RPMI7951 (cell line): ENCODE results near the gene AFAP1. TPM values are rescaled to one million over a fixed set of nuclear protein-coding genes. Genes with fewer than 3 reads are reported as not detected.

ENCODE experiments used
- DNase-seq: peaks from one replicate; pipeline ENCODE4 v3.0.0-alpha.2; 2012; ENCODE audit warnings: low read depth
- total RNA-seq: library from RNA; depleted of rRNA; stranded (reverse); fragments of >200 nt; shearing (Covaris generic); gene quantifications from 2 replicates; pipeline ENCODE4 v1.2.3, GENCODE V29; 2014

Gene AFAP1
- total RNA-seq, 1 experiment from 2014 or later = 31.4 TPM

- DNase-seq = no peak
Measured at GRCh38 chr4:7867701-7868435, 71.8 kb downstream of the AFAP1 start.

GRCh38 chr4:7867191-7867590 is 72.5 kb downstream of the AFAP1 start:
- DNase-seq = no peak

GRCh38 chr4:7865533-7865932 is 74.1 kb downstream of the AFAP1 start:
- DNase-seq = no peak

GRCh38 chr4:7864685-7865084 is 75.0 kb downstream of the AFAP1 start:
- DNase-seq = no peak

- DNase-seq = no peak
Measured at GRCh38 chr4:7863911-7864681, 75.6 kb downstream of the AFAP1 start.

GRCh38 chr4:7862561-7863192 is 77.0 kb downstream of the AFAP1 start:
- no peak for DNase-seq

GRCh38 chr4:7861440-7861881 is 78.2 kb downstream of the AFAP1 start:
- peak; percentile 81 for DNase-seq

- DNase-seq = no peak
Measured at GRCh38 chr4:7860600-7861163, 79.0 kb downstream of the AFAP1 start.

- DNase-seq = no peak
Measured at GRCh38 chr4:7859326-7859725, 80.3 kb downstream of the AFAP1 start.

GRCh38 chr4:7858498-7858897 is 81.2 kb downstream of the AFAP1 start:
- DNase-seq = no peak

GRCh38 chr4:7857993-7858392 is 81.7 kb downstream of the AFAP1 start:
- DNase-seq = no peak

- DNase-seq = peak; percentile 97
Measured at GRCh38 chr4:7857238-7857701, 82.4 kb downstream of the AFAP1 start.

GRCh38 chr4:7855731-7856130 is 83.9 kb downstream of the AFAP1 start:
- no peak for DNase-seq

- DNase-seq = no peak
Measured at GRCh38 chr4:7854697-7855370, 84.8 kb downstream of the AFAP1 start.

GRCh38 chr4:7854216-7854615 is 85.4 kb downstream of the AFAP1 start:
- DNase-seq = no peak

GRCh38 chr4:7853271-7853670 is 86.4 kb downstream of the AFAP1 start:
- DNase-seq = no peak

GRCh38 chr4:7852568-7853185 is 87.0 kb downstream of the AFAP1 start:
- peak; percentile 93 for DNase-seq

GRCh38 chr4:7850489-7850888 is 89.2 kb downstream of the AFAP1 start:
- DNase-seq = no peak

- no peak for DNase-seq
Measured at GRCh38 chr4:7847206-7847605, 92.5 kb downstream of the AFAP1 start.

- DNase-seq = no peak
Measured at GRCh38 chr4:7845493-7846128, 94.0 kb downstream of the AFAP1 start.

- DNase-seq = peak; percentile 97
Measured at GRCh38 chr4:7844594-7844991, 95.1 kb downstream of the AFAP1 start.
